HepG2 (cell line): Measurements from ENCODE around the gene AADACL4. TPM values are rescaled to one million over a fixed set of nuclear protein-coding genes. Genes with fewer than 3 reads are reported as not detected.

ENCODE experiments used
- ATAC-seq: fragments of 200-7000 bp; cut with Tn5 transposase; 3 replicates; pipeline ENCODE4 v1.9.1; 2020; ENCODE audit warnings: mild to moderate bottlenecking, moderate library complexity
- BruUV-seq: library from RNA; stranded (reverse); fragments of 400-500 nt; replicated peaks from 2 replicates; lab custom pipeline; 2021; lab: Mats Ljungman, UMichigan
- CTCF ChIA-PET: fragments of 300-600 bp; formaldehyde crosslinking; extraction: SDS; loops from one replicate; lab custom pipeline; 2021; ENCODE audit warnings: low total read pairs, inconsistent platforms, low intra/inter-chr PET ratio; lab: Yijun Ruan, JAX
- POLR2A ChIA-PET: fragments of 350-600 bp; sonication (Branson Sonifier 250); formaldehyde crosslinking; loops from one replicate; lab custom pipeline; 2020; ENCODE audit warnings: antibody characterized with exemption, inconsistent platforms; lab: Yijun Ruan, JAX
- DNase-seq: peaks from one replicate; pipeline ENCODE4 v3.0.0-alpha.2; 2015; ENCODE audit warnings: low spot score
- FAIRE-seq: peaks from 3 replicates; lab custom pipeline; 2011; peaks lifted over from hg19 to GRCh38; lab: Jason Lieb, UNC
- H2AFZ ChIP-seq: one replicate; pipeline ENCODE4 v1.6.1; 2011; ENCODE audit warnings: low read length, inconsistent platforms
- H3K27ac ChIP-seq: fragments of 300-600 bp; 3 replicates; pipeline ENCODE4 v1.8.0; 2011; ENCODE audit warnings: mixed run types, mild to moderate bottlenecking, mixed read lengths, low read length, inconsistent platforms; ENCODE audit not compliant: insufficient read depth; ENCODE audit errors: extremely low read length
- H3K27me3 ChIP-seq, 2 experiments: fragments of 200-600 bp in 1 of 2; 2 replicates in 1 of 2; 3 replicates in 1 of 2; pipeline versions ENCODE4 v1.6.0 to v1.8.0; 2011; ENCODE audit warnings: low read length in 2 of 2, mild to moderate bottlenecking in 2 of 2, moderate library complexity in 2 of 2, inconsistent platforms in 1 of 2; ENCODE audit not compliant: insufficient read depth in 2 of 2, control insufficient read depth in 1 of 2
- H3K36me3 ChIP-seq, 2 experiments: fragments of 200-600 bp in 1 of 2; replicated peaks in 1 of 2; 2 replicates in 1 of 2; 3 replicates in 1 of 2; pipeline versions ENCODE4 v1.5.1 to v1.8.0; 2011; ENCODE audit warnings: low read length in 2 of 2, inconsistent platforms in 1 of 2; ENCODE audit not compliant: insufficient read depth in 2 of 2, control insufficient read depth in 1 of 2
- H3K4me1 ChIP-seq: 2 replicates; pipeline ENCODE4 v1.5.1; 2012; ENCODE audit warnings: low read length, inconsistent platforms; ENCODE audit not compliant: insufficient read depth
- H3K4me2 ChIP-seq: 2 replicates; pipeline ENCODE4 v1.6.0; 2011; ENCODE audit warnings: low read depth, low read length, inconsistent platforms
- H3K4me3 ChIP-seq, 3 experiments: fragments of 200-600 bp in 1 of 3; sonication (generic), shearing (Covaris generic) in 1 of 3; replicated peaks in 1 of 3; 2 replicates each; pipeline ENCODE4 v1.5.1; 2011 to 2016; ENCODE audit warnings: low read length in 3 of 3, inconsistent platforms in 2 of 3, low read depth in 2 of 3, mild to moderate bottlenecking in 2 of 3, control low read depth in 1 of 3, mixed read lengths in 1 of 3; ENCODE audit not compliant: insufficient read depth in 1 of 3
- H3K79me2 ChIP-seq: one replicate; pipeline ENCODE4 v1.6.1; 2011; ENCODE audit warnings: low read length, inconsistent platforms; ENCODE audit not compliant: insufficient read depth
- H3K9ac ChIP-seq: 2 replicates; pipeline ENCODE4 v1.6.0; 2011; ENCODE audit warnings: mild to moderate bottlenecking, low read depth, low read length, inconsistent platforms; ENCODE audit not compliant: insufficient read depth
- H3K9me3 ChIP-seq: 2 replicates; pipeline ENCODE4 v1.5.1; 2012; ENCODE audit warnings: mild to moderate bottlenecking, low read length
- H4K20me1 ChIP-seq: 2 replicates; pipeline ENCODE4 v1.6.0; 2011; ENCODE audit warnings: inconsistent platforms, mild to moderate bottlenecking, low read length, moderate library complexity; ENCODE audit not compliant: insufficient read depth
- ATAD3A ChIP-seq: sonication (generic); formaldehyde crosslinking; IDR thresholded peaks from 2 replicates; pipeline ENCODE4 v1.4.0; 2020; ENCODE audit warnings: missing genetic modification reagents
- ATF7 ChIP-seq, 2 experiments: fragments of 450-650 bp in 1 of 2; sonication (generic) in 1 of 2; formaldehyde crosslinking in 1 of 2; IDR thresholded peaks; 2 replicates each; pipeline versions ENCODE4 v1.4.0 to v1.6.1; 2016 to 2020; ENCODE audit warnings: antibody characterized with exemption in 1 of 2, mild to moderate bottlenecking in 1 of 2, missing genetic modification reagents in 1 of 2
- MXD4 ChIP-seq: IDR thresholded peaks from 2 replicates; pipeline ENCODE4 v1.6.1; 2016; ENCODE audit warnings: mild to moderate bottlenecking, missing biosample characterization, missing genetic modification reagents
- MZF1 ChIP-seq: sonication (generic); formaldehyde crosslinking; IDR thresholded peaks from 2 replicates; pipeline ENCODE4 v1.8.1; 2023; ENCODE audit warnings: mild to moderate bottlenecking, missing genetic modification reagents, borderline replicate concordance
- NAIF1 ChIP-seq: sonication (generic); formaldehyde crosslinking; IDR thresholded peaks from 2 replicates; pipeline ENCODE4 v1.5.0; 2020; ENCODE audit warnings: mild to moderate bottlenecking, missing genetic modification reagents, borderline replicate concordance
- ZNF556 ChIP-seq: sonication (generic); formaldehyde crosslinking; IDR thresholded peaks from 2 replicates; pipeline ENCODE4 v1.4.0; 2020; ENCODE audit warnings: mild to moderate bottlenecking, missing genetic modification reagents, borderline replicate concordance
- ZNF562 ChIP-seq: sonication (generic); formaldehyde crosslinking; IDR thresholded peaks from 2 replicates; pipeline ENCODE4 v1.8.0; 2022; ENCODE audit warnings: missing genetic modification reagents, borderline replicate concordance
- WGBS: methylation state at CpG from one replicate; pipeline ENCODE4 v1.1.6; 2017; ENCODE audit warnings: low lambda C conversion rate; 5-methylcytosine and 5-hydroxymethylcytosine counted together
- in situ Hi-C: cut with HindIII; loops from 2 replicates; pipeline ENCODE4 v1.10.0; 2017; ENCODE audit warnings: low pct_unique_long_range_greater_than_20kb; ENCODE audit not compliant: extremely low pct_ligation_motif_present
- intact Hi-C: fragments of 100-400 bp; cut with micrococcal nuclease; formaldehyde crosslinking; loops from one replicate; pipeline ENCODE4 v1.10.0; 2022; ENCODE audit not compliant: unreplicated experiment
- polyA plus RNA-seq, 8 experiments: library from polyadenylated mRNA; depleted of rRNA in 3 of 8; stranded (reverse) in 7 of 8; unstranded in 1 of 8; fragments of >200 nt; fragmentation: Illumina TruSeq in 4 of 8; extraction: Trizol in 4 of 8; gene quantifications; 2 replicates each; pipeline versions ENCODE4 v1.2.1 to v1.2.3, GENCODE V29; 2011 to 2016; ENCODE audit warnings: low read depth in 4 of 8, missing spikeins in 1 of 8, mixed read lengths in 1 of 8; ENCODE audit not compliant: insufficient read depth in 1 of 8
- total RNA-seq, 5 experiments: library from RNA; depleted of rRNA; stranded (reverse); fragments of >200 nt; fragmentation: Illumina TruSeq; extraction: Trizol; gene quantifications; 2 replicates each; pipeline ENCODE4 v1.2.3, GENCODE V29; 2016; ENCODE audit warnings: low read depth in 1 of 5
- TF ChIP-seq, protein P1 (sequence below): IDR thresholded peaks from 2 replicates; pipeline ENCODE4 v1.6.1; 2016; ENCODE audit warnings: missing compliant biosample characterization, missing genetic modification reagents, borderline replicate concordance

The AADACL4 gene
- total and polyA plus RNA-seq, 2 of the 13 experiments (the other 11 are each of a cell fraction or from before 2014, with no cell fraction given) = not detected

DNA sequence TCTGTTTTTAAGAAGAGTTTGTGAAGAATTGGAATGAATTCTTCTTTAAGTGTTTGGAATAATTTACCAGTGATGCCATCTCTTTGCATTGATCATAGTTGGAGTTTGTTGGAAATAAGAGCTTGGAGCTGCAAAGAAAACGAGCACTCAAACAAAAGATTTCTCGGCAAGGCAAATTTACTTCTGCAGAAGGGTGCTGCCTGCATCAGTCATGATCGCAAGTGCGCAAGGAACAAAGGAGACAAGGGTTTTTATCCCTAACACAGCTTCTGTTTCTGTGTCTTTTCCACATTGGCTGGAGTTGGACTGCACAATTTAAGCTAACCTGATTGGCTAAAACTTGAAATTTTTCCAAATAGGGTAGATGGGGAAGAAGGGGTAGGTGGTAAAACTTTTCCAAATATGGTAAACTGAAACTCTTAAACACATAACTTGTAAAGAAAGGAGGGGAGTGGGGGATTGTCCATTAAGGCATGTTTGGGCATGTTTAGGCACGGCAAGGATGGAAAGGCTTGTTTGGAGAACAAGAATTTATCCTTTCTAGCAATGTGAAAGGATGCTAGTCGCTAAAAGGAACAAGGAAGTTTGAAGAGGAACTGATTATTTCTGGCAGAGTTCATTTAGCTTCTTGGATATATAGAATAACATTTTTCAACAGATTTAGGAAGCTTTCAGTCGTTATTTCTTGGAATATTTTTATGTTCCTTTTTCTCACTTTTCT is 3.5 kb upstream of the AADACL4 start:
- Histone ChIP-seq H3K9me3 (peaks cover 23% of the 10 kb centered on the region), H3K27me3 (peaks cover 0 to 13% of the 10 kb centered on the region in 2 experiments; a peak in 2 of 5 replicates), H3K27ac (no peak overlapping the region), H3K4me3 (no peak overlapping the region), H3K36me3 (no peaks in the 10 kb centered on the region), H4K20me1 (no peaks in the 10 kb centered on the region)
- CTCF ChIA-PET = no interaction called here
- DNase-seq (no peak), FAIRE-seq (no peak)
- intact Hi-C loops = no loop called here
- WGBS = 42% methylated on average over 7 of the region's 7 CpGs
- in situ Hi-C loops = no loop called here
- TF ChIP-seq NAIF1 = no peak
- TF ChIP-seq ZNF556 (CRISPR knock-in tag) = no peak
- TF ChIP-seq ZNF562 (CRISPR knock-in tag) = peak; percentile 92
- TF ChIP-seq, all 625 proteins: peak for 1
- Histone ChIP-seq H3K4me1 (peaks cover 12% of the 10 kb centered on the region), H3K79me2 (no peaks in the 10 kb centered on the region), H2AFZ (no peak overlapping the region), H3K9ac (no peak overlapping the region), H3K4me2 (no peak overlapping the region)
- ATAC-seq = no peak
- no TSS peak for BruUV-seq
- POLR2A ChIA-PET = no interaction called here

DNA sequence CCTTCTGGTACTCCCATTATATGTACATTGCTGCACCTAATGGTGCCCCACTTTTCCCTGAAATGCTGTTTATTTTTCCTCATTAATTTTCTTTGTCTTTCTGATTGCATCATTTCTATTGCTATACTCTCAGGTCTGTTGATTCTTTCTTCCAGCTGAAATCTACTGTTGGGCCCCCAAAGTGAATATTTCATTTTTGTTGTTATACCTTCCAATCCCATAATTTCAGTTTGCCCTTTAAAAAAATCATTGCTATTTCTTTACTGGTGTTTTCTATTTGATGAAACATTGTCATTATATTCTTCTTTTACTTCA is 3.0 kb upstream of the AADACL4 start:
- peaks cover 0 to 15% of the 10 kb centered on the region in 2 experiments; a peak in 2 of 5 replicates for H3K27me3 ChIP-seq
- ATAC-seq = no peak
- no peaks in the 10 kb centered on the region for H3K79me2 ChIP-seq
- intact Hi-C loops = no loop called here
- in situ Hi-C loops = no loop called here
- no peak overlapping the region for H3K9ac ChIP-seq
- no TSS peak for BruUV-seq
- ChIA-PET CTCF (no interaction called here), POLR2A (no interaction called here)
- H2AFZ ChIP-seq = no peak overlapping the region
- H3K4me2 ChIP-seq = no peak overlapping the region
- DNase-seq = no peak
- no peak overlapping the region for H3K4me3 ChIP-seq
- H4K20me1 ChIP-seq = no peaks in the 10 kb centered on the region
- H3K36me3 ChIP-seq = no peaks in the 10 kb centered on the region
- FAIRE-seq = no peak
- peaks cover 12% of the 10 kb centered on the region for H3K4me1 ChIP-seq
- peaks cover 23% of the 10 kb centered on the region for H3K9me3 ChIP-seq
- TF ChIP-seq ATAD3A (CRISPR knock-in tag) = no peak
- TF ChIP-seq, protein P1, sequence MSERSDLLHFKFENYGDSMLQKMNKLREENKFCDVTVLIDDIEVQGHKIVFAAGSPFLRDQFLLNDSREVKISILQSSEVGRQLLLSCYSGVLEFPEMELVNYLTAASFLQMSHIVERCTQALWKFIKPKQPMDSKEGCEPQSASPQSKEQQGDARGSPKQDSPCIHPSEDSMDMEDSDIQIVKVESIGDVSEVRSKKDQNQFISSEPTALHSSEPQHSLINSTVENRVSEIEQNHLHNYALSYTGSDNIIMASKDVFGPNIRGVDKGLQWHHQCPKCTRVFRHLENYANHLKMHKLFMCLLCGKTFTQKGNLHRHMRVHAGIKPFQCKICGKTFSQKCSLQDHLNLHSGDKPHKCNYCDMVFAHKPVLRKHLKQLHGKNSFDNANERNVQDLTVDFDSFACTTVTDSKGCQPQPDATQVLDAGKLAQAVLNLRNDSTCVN (CRISPR knock-in tag) = no peak
- no peak for TF ChIP-seq MZF1 (CRISPR knock-in tag)
- no peak for TF ChIP-seq MXD4
- TF ChIP-seq ATF7 (IDR thresholded peaks at IDR 0.05) = peak; percentile 34; the same call in 1 of the 2 replicates
- TF ChIP-seq ATF7 (CRISPR knock-in tag; IDR thresholded peaks at IDR 0.05) = no peak
- H3K27ac ChIP-seq = no peak overlapping the region
